CD4-positive, alpha-beta T cell treated with Interleukin-2 at 100 ng/mL for 4 hours (primary cell): ENCODE measurements around the gene DISP2.

ENCODE experiments used
- DNase-seq: peaks from one replicate; pipeline ENCODE4 v3.0.0-alpha.2; 2020; ENCODE audit warnings: low spot score

Gene DISP2

GRCh38 chr15:40325700-40326099, 32.3 kb upstream of the DISP2 start:
- DNase-seq: no peak

GRCh38 chr15:40327457-40327856, 30.6 kb upstream of the DISP2 start:
- no peak for DNase-seq

GRCh38 chr15:40328176-40328575, 29.8 kb upstream of the DISP2 start:
- no peak for DNase-seq

GRCh38 chr15:40328751-40329150, 29.3 kb upstream of the DISP2 start:
- DNase-seq: no peak

- no peak for DNase-seq
Measured at GRCh38 chr15:40329804-40330203, 28.2 kb upstream of the DISP2 start.

- DNase-seq: no peak
Measured at GRCh38 chr15:40330368-40330836, 27.6 kb upstream of the DISP2 start.

GRCh38 chr15:40331026-40331425, 27.0 kb upstream of the DISP2 start:
- DNase-seq: no peak

GRCh38 chr15:40331637-40332036, 26.4 kb upstream of the DISP2 start:
- no peak for DNase-seq

- DNase-seq: no peak
Measured at GRCh38 chr15:40332113-40332781, 25.8 kb upstream of the DISP2 start.

GRCh38 chr15:40333922-40334492, 24.0 kb upstream of the DISP2 start:
- no peak for DNase-seq

- DNase-seq: no peak
Measured at GRCh38 chr15:40334541-40334940, 23.5 kb upstream of the DISP2 start.

- DNase-seq: no peak
Measured at GRCh38 chr15:40334941-40335795, 22.9 kb upstream of the DISP2 start.

- DNase-seq: no peak
Measured at GRCh38 chr15:40335938-40336743, 21.9 kb upstream of the DISP2 start.

GRCh38 chr15:40336744-40337122, 21.3 kb upstream of the DISP2 start:
- no peak for DNase-seq

GRCh38 chr15:40337597-40337996, 20.4 kb upstream of the DISP2 start:
- DNase-seq: no peak

GRCh38 chr15:40338041-40338657, 19.9 kb upstream of the DISP2 start:
- peak; percentile 75 for DNase-seq

- DNase-seq: no peak
Measured at GRCh38 chr15:40338921-40339620, 18.9 kb upstream of the DISP2 start.

GRCh38 chr15:40339621-40339945, 18.4 kb upstream of the DISP2 start:
- DNase-seq: no peak

- DNase-seq: no peak
Measured at GRCh38 chr15:40340038-40340739, 17.8 kb upstream of the DISP2 start.

- no peak for DNase-seq
Measured at GRCh38 chr15:40340740-40341400, 17.1 kb upstream of the DISP2 start, which contains the start of gene CCDC9B. Gene CCDC9B, minus strand, starts transcription at chr15:40340939. Its CDS starts 120 bp downstream, at chr15:40340819.
